Liver (tissue), 3 donors: ENCODE results near the gene PAFAH1B2.
A peak's percentile ranks its signal among the peaks of the same experiment; 100 is the strongest.

Source experiments
- EGR1 ChIP-seq, 2 donors: IDR thresholded peaks; 2 replicates each; pipeline ENCODE4 v1.6.1; 2016 to 2018; ENCODE audit warnings: antibody characterized with exemption in 2 of 2, low read depth in 2 of 2
- HNF4A ChIP-seq, 2 donors: conservative IDR thresholded peaks; 2 replicates each; pipeline ENCODE4 v1.6.1; 2016; ENCODE audit warnings: antibody characterized with exemption in 2 of 2, mild to moderate bottlenecking in 2 of 2
- JUND ChIP-seq, 2 donors: IDR thresholded peaks; 2 replicates each; pipeline ENCODE4 v1.6.1; 2016; ENCODE audit warnings: antibody characterized with exemption in 2 of 2
- NR2F2 ChIP-seq: IDR thresholded peaks from 2 replicates; pipeline ENCODE4 v1.6.1; 2016; ENCODE audit warnings: antibody characterized with exemption
- RAD21 ChIP-seq, 2 donors: IDR thresholded peaks; 2 replicates each; pipeline ENCODE4 v1.6.1; 2016; ENCODE audit warnings: antibody characterized with exemption in 2 of 2, mild to moderate bottlenecking in 2 of 2
- SP1 ChIP-seq: IDR thresholded peaks from 2 replicates; pipeline ENCODE4 v1.6.1; 2018; ENCODE audit warnings: antibody characterized with exemption, mild to moderate bottlenecking
- TAF1 ChIP-seq: conservative IDR thresholded peaks from 2 replicates; pipeline ENCODE4 v1.6.1; 2016; ENCODE audit warnings: antibody characterized with exemption, mild to moderate bottlenecking
- YY1 ChIP-seq: IDR thresholded peaks from 2 replicates; pipeline ENCODE4 v1.6.1; 2016; ENCODE audit warnings: antibody characterized with exemption, mild to moderate bottlenecking
- TF ChIP-seq, protein P1 (sequence below): fragments of 150-350 bp; IDR thresholded peaks from 2 replicates; pipeline ENCODE4 v1.5.1; 2017; ENCODE audit warnings: improper control_type of control experiment, low read depth, low read length; ENCODE audit not compliant: missing input control
- TF ChIP-seq, protein P2 (sequence below): IDR thresholded peaks from 2 replicates; pipeline ENCODE4 v1.6.1; 2016; ENCODE audit warnings: antibody characterized with exemption, mild to moderate bottlenecking
- donor health status: healthy.
- donor health status: healthy.

DNA sequence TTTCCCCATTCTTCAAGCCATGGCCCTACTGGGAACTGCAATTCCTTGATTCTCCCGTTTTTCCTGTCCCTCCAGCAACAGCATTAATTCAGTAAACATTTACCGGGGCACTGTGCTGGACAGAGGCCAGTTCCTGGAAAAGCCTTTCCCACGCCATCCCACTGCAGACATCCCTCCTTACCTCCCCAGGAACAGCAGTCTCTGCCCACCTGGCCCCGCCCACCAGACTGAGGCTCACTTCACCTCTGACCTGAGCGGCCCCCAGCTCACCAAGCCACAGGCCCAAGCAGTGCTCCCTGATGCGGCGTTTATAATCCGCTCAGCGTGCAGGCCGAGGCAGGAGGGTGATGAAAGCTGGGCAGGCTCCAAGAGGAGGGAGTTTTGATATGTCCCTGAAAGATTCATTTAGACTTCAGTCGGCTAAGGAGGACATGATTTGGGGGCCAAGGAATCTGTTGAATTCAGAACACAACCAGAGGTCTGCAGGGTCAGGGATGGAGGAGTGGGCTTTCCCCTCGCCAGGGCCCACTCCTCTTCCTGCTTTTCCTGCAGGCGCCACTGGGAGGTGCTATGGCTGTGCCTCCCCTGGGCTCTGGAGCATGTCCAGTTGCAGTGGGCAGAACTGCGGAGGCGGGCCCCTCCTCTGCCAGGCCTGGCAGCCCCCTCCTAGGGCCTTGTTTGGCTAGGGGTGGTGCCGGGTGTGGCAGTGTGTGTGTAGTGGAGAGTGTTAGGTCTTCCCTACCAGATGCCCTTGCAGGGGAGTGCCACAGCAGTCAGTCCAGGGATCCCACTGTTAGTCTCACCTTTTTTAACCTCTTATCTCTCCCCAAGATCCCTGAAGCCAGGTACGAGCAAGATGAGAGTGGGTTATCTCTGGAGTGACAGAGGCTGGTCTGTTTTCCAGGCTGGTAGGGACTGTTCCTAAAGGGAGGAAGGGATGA lies 53.7 kb downstream of the PAFAH1B2 start:
- TF ChIP-seq JUND (IDR thresholded peaks at IDR 0.05) (no peak), HNF4A (conservative IDR thresholded peaks at IDR 0.05) (no peak), RAD21 (IDR thresholded peaks at IDR 0.05) (peak in 1 of 2 donors; percentile 38), SP1 (no peak), YY1 (no peak), TAF1 (no peak), NR2F2 (peak; percentile 16), EGR1 (IDR thresholded peaks at IDR 0.05; ENCODE audit: low read depth in 2 of 2) (no peak)
- TF ChIP-seq, protein P1, sequence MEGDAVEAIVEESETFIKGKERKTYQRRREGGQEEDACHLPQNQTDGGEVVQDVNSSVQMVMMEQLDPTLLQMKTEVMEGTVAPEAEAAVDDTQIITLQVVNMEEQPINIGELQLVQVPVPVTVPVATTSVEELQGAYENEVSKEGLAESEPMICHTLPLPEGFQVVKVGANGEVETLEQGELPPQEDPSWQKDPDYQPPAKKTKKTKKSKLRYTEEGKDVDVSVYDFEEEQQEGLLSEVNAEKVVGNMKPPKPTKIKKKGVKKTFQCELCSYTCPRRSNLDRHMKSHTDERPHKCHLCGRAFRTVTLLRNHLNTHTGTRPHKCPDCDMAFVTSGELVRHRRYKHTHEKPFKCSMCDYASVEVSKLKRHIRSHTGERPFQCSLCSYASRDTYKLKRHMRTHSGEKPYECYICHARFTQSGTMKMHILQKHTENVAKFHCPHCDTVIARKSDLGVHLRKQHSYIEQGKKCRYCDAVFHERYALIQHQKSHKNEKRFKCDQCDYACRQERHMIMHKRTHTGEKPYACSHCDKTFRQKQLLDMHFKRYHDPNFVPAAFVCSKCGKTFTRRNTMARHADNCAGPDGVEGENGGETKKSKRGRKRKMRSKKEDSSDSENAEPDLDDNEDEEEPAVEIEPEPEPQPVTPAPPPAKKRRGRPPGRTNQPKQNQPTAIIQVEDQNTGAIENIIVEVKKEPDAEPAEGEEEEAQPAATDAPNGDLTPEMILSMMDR: no peak
- TF ChIP-seq, protein P2, sequence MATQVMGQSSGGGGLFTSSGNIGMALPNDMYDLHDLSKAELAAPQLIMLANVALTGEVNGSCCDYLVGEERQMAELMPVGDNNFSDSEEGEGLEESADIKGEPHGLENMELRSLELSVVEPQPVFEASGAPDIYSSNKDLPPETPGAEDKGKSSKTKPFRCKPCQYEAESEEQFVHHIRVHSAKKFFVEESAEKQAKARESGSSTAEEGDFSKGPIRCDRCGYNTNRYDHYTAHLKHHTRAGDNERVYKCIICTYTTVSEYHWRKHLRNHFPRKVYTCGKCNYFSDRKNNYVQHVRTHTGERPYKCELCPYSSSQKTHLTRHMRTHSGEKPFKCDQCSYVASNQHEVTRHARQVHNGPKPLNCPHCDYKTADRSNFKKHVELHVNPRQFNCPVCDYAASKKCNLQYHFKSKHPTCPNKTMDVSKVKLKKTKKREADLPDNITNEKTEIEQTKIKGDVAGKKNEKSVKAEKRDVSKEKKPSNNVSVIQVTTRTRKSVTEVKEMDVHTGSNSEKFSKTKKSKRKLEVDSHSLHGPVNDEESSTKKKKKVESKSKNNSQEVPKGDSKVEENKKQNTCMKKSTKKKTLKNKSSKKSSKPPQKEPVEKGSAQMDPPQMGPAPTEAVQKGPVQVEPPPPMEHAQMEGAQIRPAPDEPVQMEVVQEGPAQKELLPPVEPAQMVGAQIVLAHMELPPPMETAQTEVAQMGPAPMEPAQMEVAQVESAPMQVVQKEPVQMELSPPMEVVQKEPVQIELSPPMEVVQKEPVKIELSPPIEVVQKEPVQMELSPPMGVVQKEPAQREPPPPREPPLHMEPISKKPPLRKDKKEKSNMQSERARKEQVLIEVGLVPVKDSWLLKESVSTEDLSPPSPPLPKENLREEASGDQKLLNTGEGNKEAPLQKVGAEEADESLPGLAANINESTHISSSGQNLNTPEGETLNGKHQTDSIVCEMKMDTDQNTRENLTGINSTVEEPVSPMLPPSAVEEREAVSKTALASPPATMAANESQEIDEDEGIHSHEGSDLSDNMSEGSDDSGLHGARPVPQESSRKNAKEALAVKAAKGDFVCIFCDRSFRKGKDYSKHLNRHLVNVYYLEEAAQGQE: no peak
